H1 (cell line): Measurements from ENCODE around the gene ZNF18. TPM values are rescaled to one million over a fixed set of nuclear protein-coding genes. Genes with fewer than 3 reads are reported as not detected.
"Not testable (repeated sequence)": the region's sequence is repeated elsewhere in the genome, so short reads cannot be mapped to it uniquely, and the experiment has no call there.

Experiments
- CTCF ChIA-PET: fragments of 300-600 bp; sonication (Branson Sonifier 250); formaldehyde crosslinking; loops from one replicate; lab custom pipeline; 2021; ENCODE audit not compliant: partially characterized antibody; lab: Charles Lee
- POLR2A ChIA-PET: fragments of 300-600 bp; sonication (Branson Sonifier 250); formaldehyde crosslinking; loops from one replicate; lab custom pipeline; 2021; ENCODE audit warnings: inconsistent platforms; ENCODE audit not compliant: partially characterized antibody; lab: Charles Lee
- DNase-seq, 2 experiments: peaks; one replicate each; pipeline versions ENCODE4 v3.0.0 to v3.0.0-alpha.2; 2010 to 2022; ENCODE audit warnings: low spot score in 2 of 2, low read depth in 1 of 2, mixed read lengths in 1 of 2
- FAIRE-seq: peaks from 2 replicates; lab custom pipeline; 2011; peaks lifted over from hg19 to GRCh38; lab: Jason Lieb, UNC
- H2AFZ ChIP-seq: 2 replicates; pipeline ENCODE4 v1.8.1; 2012; ENCODE audit warnings: low read length, inconsistent platforms
- H2AK5ac ChIP-seq: 2 replicates; pipeline ENCODE4 v1.6.1; 2013; ENCODE audit warnings: low read depth, low read length
- H2BK120ac ChIP-seq: replicated peaks from 2 replicates; pipeline ENCODE3; 2013; ENCODE audit warnings: low read depth, low read length, inconsistent platforms
- H2BK12ac ChIP-seq: 2 replicates; pipeline ENCODE4 v1.6.1; 2013; ENCODE audit warnings: low read depth, low read length
- H2BK15ac ChIP-seq: 2 replicates; pipeline ENCODE4 v1.6.1; 2013; ENCODE audit warnings: low read length
- H2BK20ac ChIP-seq: 2 replicates; pipeline ENCODE4 v1.6.1; 2013; ENCODE audit warnings: low read length
- H2BK5ac ChIP-seq: 2 replicates; pipeline ENCODE4 v1.6.1; 2013; ENCODE audit warnings: low read depth, low read length
- H3K14ac ChIP-seq: 2 replicates; pipeline ENCODE4 v1.6.1; 2013; ENCODE audit warnings: inconsistent platforms; ENCODE audit not compliant: insufficient read length
- H3K18ac ChIP-seq: 2 replicates; pipeline ENCODE4 v1.6.1; 2013; ENCODE audit warnings: low read length; ENCODE audit errors: extremely low read depth
- H3K23ac ChIP-seq: 2 replicates; pipeline ENCODE4 v1.6.1; 2013; ENCODE audit warnings: inconsistent platforms; ENCODE audit not compliant: insufficient read length
- H3K23me2 ChIP-seq: 2 replicates; pipeline ENCODE4 v1.6.1; 2013; ENCODE audit warnings: low read depth, low read length
- H3K27ac ChIP-seq: 2 replicates; pipeline ENCODE4 v1.6.1; 2011; ENCODE audit warnings: low read depth, low read length, inconsistent platforms
- H3K27me3 ChIP-seq, 4 experiments: replicated peaks in 1 of 4; 1 replicate in 1 of 4; 2 replicates in 3 of 4; pipeline versions ENCODE4 v1.6.1 to v1.8.1; 2011 to 2013; ENCODE audit warnings: low read length in 3 of 4, mild to moderate bottlenecking in 3 of 4, inconsistent platforms in 2 of 4, mixed read lengths in 2 of 4, moderate library complexity in 1 of 4; ENCODE audit not compliant: control insufficient read depth in 3 of 4, insufficient read depth in 3 of 4; ENCODE audit errors: extremely low read depth in 1 of 4
- H3K36me3 ChIP-seq, 4 experiments: 2 replicates each; pipeline versions ENCODE4 v1.6.1 to v1.8.1; 2011 to 2013; ENCODE audit warnings: mild to moderate bottlenecking in 4 of 4, low read length in 3 of 4, moderate library complexity in 2 of 4, control low read depth in 1 of 4, inconsistent platforms in 1 of 4; ENCODE audit not compliant: insufficient read depth in 4 of 4, control insufficient read depth in 2 of 4
- H3K4ac ChIP-seq: replicated peaks from 2 replicates; pipeline ENCODE3; 2013; ENCODE audit warnings: low read length, low read depth, mixed read lengths, inconsistent platforms; ENCODE audit not compliant: insufficient read length
- H3K4me1 ChIP-seq, 4 experiments: replicated peaks in 1 of 4; 1 replicate in 1 of 4; 2 replicates in 3 of 4; pipeline versions ENCODE4 v1.6.1 to v1.8.1; 2011 to 2013; ENCODE audit warnings: low read length in 3 of 4, inconsistent platforms in 2 of 4, mixed read lengths in 1 of 4; ENCODE audit not compliant: insufficient read depth in 4 of 4, control insufficient read depth in 3 of 4
- H3K4me2 ChIP-seq, 2 experiments: 2 replicates each; pipeline versions ENCODE4 v1.6.1 to v1.8.1; 2011 to 2013; ENCODE audit warnings: low read depth in 2 of 2, low read length in 2 of 2, control low read depth in 1 of 2, inconsistent platforms in 1 of 2, mild to moderate bottlenecking in 1 of 2; ENCODE audit not compliant: insufficient read depth in 1 of 2
- H3K4me3 ChIP-seq, 4 experiments: fragments of 200-600, 300-600 bp in 1 of 4; sonication (generic), shearing (Covaris generic), sonication (Bioruptor Twin) in 1 of 4; 2 replicates each; pipeline versions ENCODE4 v1.5.1 to v1.8.1; 2011 to 2016; ENCODE audit warnings: low read length in 4 of 4, low read depth in 3 of 4, control low read depth in 2 of 4, inconsistent platforms in 2 of 4, mild to moderate bottlenecking in 2 of 4, mixed read lengths in 1 of 4, moderate library complexity in 1 of 4; ENCODE audit not compliant: insufficient read depth in 2 of 4; ENCODE audit errors: extremely low read depth in 1 of 4
- H3K56ac ChIP-seq: replicated peaks from 2 replicates; pipeline ENCODE3; 2013; ENCODE audit warnings: low read depth, mild to moderate bottlenecking, mixed read lengths, low read length, inconsistent platforms; ENCODE audit not compliant: insufficient read length
- H3K79me1 ChIP-seq: 2 replicates; pipeline ENCODE4 v1.6.1; 2013; ENCODE audit warnings: low read depth, low read length, control low read depth
- H3K79me2 ChIP-seq, 2 experiments: 2 replicates each; pipeline versions ENCODE4 v1.6.1 to v1.8.1; 2012 to 2013; ENCODE audit warnings: low read length in 2 of 2, mild to moderate bottlenecking in 2 of 2, inconsistent platforms in 1 of 2; ENCODE audit not compliant: insufficient read depth in 2 of 2, control insufficient read depth in 1 of 2
- H3K9ac ChIP-seq, 4 experiments: replicated peaks in 1 of 4; 1 replicate in 1 of 4; 2 replicates in 3 of 4; pipeline versions ENCODE4 v1.6.1 to v1.8.1; 2011 to 2013; ENCODE audit warnings: low read depth in 3 of 4, low read length in 3 of 4, control low read depth in 2 of 4, mild to moderate bottlenecking in 2 of 4, moderate library complexity in 2 of 4, inconsistent platforms in 1 of 4; ENCODE audit errors: extremely low read depth in 1 of 4
- H3K9me3 ChIP-seq, 2 experiments: 2 replicates each; pipeline versions ENCODE4 v1.6.1 to v1.8.1; 2012 to 2013; ENCODE audit warnings: mild to moderate bottlenecking in 2 of 2, moderate library complexity in 2 of 2, control low read depth in 1 of 2, inconsistent platforms in 1 of 2, low read depth in 1 of 2, low read length in 1 of 2, mixed read lengths in 1 of 2; ENCODE audit not compliant: insufficient read depth in 2 of 2
- H4K20me1 ChIP-seq, 2 experiments: replicated peaks in 1 of 2; 2 replicates each; pipeline versions ENCODE3 to v1.8.1; 2011 to 2013; ENCODE audit warnings: inconsistent platforms in 2 of 2, low read length in 2 of 2, mild to moderate bottlenecking in 1 of 2; ENCODE audit not compliant: insufficient read depth in 2 of 2, control insufficient read depth in 1 of 2
- H4K5ac ChIP-seq: 2 replicates; pipeline ENCODE4 v1.6.1; 2013; ENCODE audit warnings: low read length, low read depth, mixed read lengths, inconsistent platforms; ENCODE audit not compliant: insufficient read length
- H4K8ac ChIP-seq: 2 replicates; pipeline ENCODE4 v1.8.0; 2013; ENCODE audit warnings: mild to moderate bottlenecking, moderate library complexity, low read length, inconsistent platforms; ENCODE audit not compliant: insufficient read depth; ENCODE audit errors: extremely low read depth
- H4K91ac ChIP-seq: replicated peaks from 2 replicates; pipeline ENCODE3; 2013; ENCODE audit warnings: low read length, mixed read lengths, inconsistent platforms; ENCODE audit not compliant: insufficient read length
- WGBS, 2 experiments: shearing (Covaris generic) in 1 of 2; methylation state at CpG; one replicate each; pipeline versions ENCODE4 v1.1.6 to v1.1.7; 2013 to 2015; ENCODE audit warnings: low lambda C conversion rate in 2 of 2, mixed read lengths in 2 of 2, inconsistent platforms in 1 of 2, low coverage in 1 of 2, missing lambda C conversion rate in 1 of 2; ENCODE audit not compliant: insufficient replicate concordance in 2 of 2, insufficient coverage in 1 of 2, insufficient read length in 1 of 2; ENCODE audit errors: extremely low coverage in 1 of 2, missing lambda C conversion rate in 1 of 2; 5-methylcytosine and 5-hydroxymethylcytosine counted together
- polyA plus RNA-seq, 7 experiments: library from polyadenylated mRNA; depleted of rRNA in 3 of 7; stranded (reverse) in 5 of 7; unstranded in 2 of 7; fragments of >200 nt in 5 of 7; fragments of 200-250 nt in 2 of 7; gene quantifications; 1 replicate in 5 of 7; 2 replicates in 1 of 7; 4 replicates in 1 of 7; pipeline versions ENCODE4 v1.2.1 to v1.2.3, GENCODE V29; 2011 to 2013; ENCODE audit warnings: missing spikeins in 2 of 7, mixed read lengths in 2 of 7
- total RNA-seq: library from RNA; stranded (reverse); fragmentation: NEBNext Ultra II Directional; extraction: Animal tissue kit (Norgen Biotek cat#: 25700); gene quantifications from 2 replicates; pipeline ENCODE4 v1.2.1, GENCODE V29; 2021

Gene ZNF18
- total and polyA plus RNA-seq, 2 of the 8 experiments (the other 6 are each of a cell fraction or from before 2014, with no cell fraction given) = 3.0 to 9.9 TPM

DNA sequence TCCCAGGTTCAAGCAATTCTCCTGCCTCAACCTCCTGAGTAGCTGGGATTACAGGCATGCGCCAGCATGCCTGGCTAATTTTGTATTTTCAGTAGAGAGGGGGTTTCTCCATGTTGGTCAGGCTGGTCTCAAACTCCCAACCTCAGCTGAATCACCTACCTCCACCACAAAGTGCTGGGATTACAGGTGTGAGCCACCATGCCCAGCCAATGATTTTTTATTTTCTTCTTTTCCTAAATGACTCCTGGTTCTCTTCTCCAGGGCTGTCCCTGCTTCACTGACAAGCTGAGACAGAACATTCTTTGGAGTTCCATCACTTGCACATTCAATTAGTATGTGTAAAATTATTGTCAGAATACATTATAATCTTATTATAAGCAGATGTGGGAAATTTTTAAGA lies 47.7 kb downstream of the ZNF18 start:
- H4K20me1 ChIP-seq, H3K23ac ChIP-seq, H4K8ac ChIP-seq, H4K5ac ChIP-seq, H3K4me1 ChIP-seq, H2BK20ac ChIP-seq, H3K4me2 ChIP-seq, H3K9ac ChIP-seq, H3K79me2 ChIP-seq, H4K91ac ChIP-seq, H2AK5ac ChIP-seq, H2AFZ ChIP-seq, POLR2A ChIA-PET, H3K14ac ChIP-seq, H3K18ac ChIP-seq, DNase-seq, H3K56ac ChIP-seq, H3K4me3 ChIP-seq, FAIRE-seq, H3K36me3 ChIP-seq, H3K27ac ChIP-seq, H2BK5ac ChIP-seq, H2BK120ac ChIP-seq, H3K27me3 ChIP-seq, H3K79me1 ChIP-seq, H2BK15ac ChIP-seq, H2BK12ac ChIP-seq, H3K4ac ChIP-seq, H3K23me2 ChIP-seq: not testable (repeated sequence)
- peaks cover 9 to 12% of the 10 kb centered on the region in 2 experiments for H3K9me3 ChIP-seq
- CTCF ChIA-PET = interaction anchor here (10.2 kb wide), 1 partner anchor 14 kb away, joined by 62 read pairs; no protein-coding TSS in a partner anchor
- 91% methylated on average over 1 of the region's 1 CpG; no CpG with 5 or more reads in 1 of the 2 experiments for WGBS, 2 experiments
